ENCODE data around the gene KRT37.
A peak's percentile ranks its signal among the peaks of the same experiment; 100 is the strongest.

KRT37 gene

GRCh38 chr17:41417127-41417526, 7.3 kb downstream of the KRT37 start:
- in situ Hi-C loops (cut with HindIII; ENCODE audit: low pct_ligation_motif_present, low sequenced_read_pairs), result no loop called here
- Histone ChIP-seq H3K27me3 (replicated peaks) (no peaks in the 10 kb centered on the region), H3K4me3 (ENCODE audit: low read depth, low read length) (no peak overlapping the region), H3K27ac (no peak overlapping the region), H3K36me3 (replicated peaks) (no peaks in the 10 kb centered on the region)
- TF ChIP-seq CTCF (IDR thresholded peaks at IDR 0.05; ENCODE audit: low read depth, low read length, missing control alignments), result no peak
- DNase-seq, result no peak

- in situ Hi-C loops (cut with HindIII; ENCODE audit: low pct_ligation_motif_present, low sequenced_read_pairs), result no loop called here
- no peaks in the 10 kb centered on the region for H3K27me3 ChIP-seq (replicated peaks)
- H3K36me3 ChIP-seq (replicated peaks), result no peaks in the 10 kb centered on the region
- no peak for DNase-seq
- no peak overlapping the region for H3K27ac ChIP-seq
- no peak overlapping the region for H3K4me3 ChIP-seq (ENCODE audit: low read depth, low read length)
- TF ChIP-seq CTCF (IDR thresholded peaks at IDR 0.05; ENCODE audit: low read depth, low read length, missing control alignments), result no peak
These were observed 7.9 kb downstream of the KRT37 start for GRCh38 chr17:41416479-41416878.

- H3K36me3 ChIP-seq (replicated peaks), result no peaks in the 10 kb centered on the region
- in situ Hi-C loops (cut with HindIII; ENCODE audit: low pct_ligation_motif_present, low sequenced_read_pairs), result no loop called here
- DNase-seq, result peak; percentile 23
- no peak overlapping the region for H3K27ac ChIP-seq
- H3K27me3 ChIP-seq (replicated peaks), result no peaks in the 10 kb centered on the region
- H3K4me3 ChIP-seq (ENCODE audit: low read depth, low read length), result no peak overlapping the region
- TF ChIP-seq CTCF (IDR thresholded peaks at IDR 0.05; ENCODE audit: low read depth, low read length, missing control alignments), result no peak
These were observed 8.5 kb downstream of the KRT37 start for GRCh38 chr17:41415833-41416335.

- no peaks in the 10 kb centered on the region for H3K27me3 ChIP-seq (replicated peaks)
- in situ Hi-C loops (cut with HindIII; ENCODE audit: low pct_ligation_motif_present, low sequenced_read_pairs), result no loop called here
- H3K36me3 ChIP-seq (replicated peaks), result no peaks in the 10 kb centered on the region
- DNase-seq, result no peak
- no peak for TF ChIP-seq CTCF (IDR thresholded peaks at IDR 0.05; ENCODE audit: low read depth, low read length, missing control alignments)
- H3K27ac ChIP-seq, result no peak overlapping the region
- no peak overlapping the region for H3K4me3 ChIP-seq (ENCODE audit: low read depth, low read length)
These were observed 9.0 kb downstream of the KRT37 start for GRCh38 chr17:41415411-41415810.

- in situ Hi-C loops (cut with HindIII; ENCODE audit: low pct_ligation_motif_present, low sequenced_read_pairs), result no loop called here
- DNase-seq, result no peak
- Histone ChIP-seq H3K27me3 (replicated peaks) (no peaks in the 10 kb centered on the region), H3K27ac (no peak overlapping the region), H3K4me3 (ENCODE audit: low read depth, low read length) (no peak overlapping the region), H3K36me3 (replicated peaks) (no peaks in the 10 kb centered on the region)
- TF ChIP-seq CTCF (IDR thresholded peaks at IDR 0.05; ENCODE audit: low read depth, low read length, missing control alignments), result no peak
These were observed 10.4 kb downstream of the KRT37 start for GRCh38 chr17:41413982-41414381.

- in situ Hi-C loops (cut with HindIII; ENCODE audit: low pct_ligation_motif_present, low sequenced_read_pairs), result no loop called here
- no peak for TF ChIP-seq CTCF (IDR thresholded peaks at IDR 0.05; ENCODE audit: low read depth, low read length, missing control alignments)
- H3K4me3 ChIP-seq (ENCODE audit: low read depth, low read length), result no peak overlapping the region
- no peaks in the 10 kb centered on the region for H3K27me3 ChIP-seq (replicated peaks)
- H3K36me3 ChIP-seq (replicated peaks), result no peaks in the 10 kb centered on the region
- H3K27ac ChIP-seq, result no peak overlapping the region
- no peak for DNase-seq
These were observed 10.9 kb downstream of the KRT37 start for GRCh38 chr17:41413353-41413957.

Data from brain microvascular endothelial cell (primary cell).